DND-41 (cell line): ENCODE measurements around the gene POC1A.

Source experiments
- ATAC-seq: fragments of 200-7000 bp; cut with Tn5 transposase; 3 replicates; pipeline ENCODE4 v1.9.1; 2021; ENCODE audit warnings: low read depth; ENCODE audit not compliant: insufficient read depth
- DNase-seq: peaks from one replicate; pipeline ENCODE4 v3.0.0-alpha.2; 2020
- H2AFZ ChIP-seq: 2 replicates; pipeline ENCODE4 v1.6.0; 2012; ENCODE audit warnings: low read depth, low read length
- H3K27ac ChIP-seq: 2 replicates; pipeline ENCODE4 v1.5.1; 2012; ENCODE audit warnings: low read length, inconsistent platforms
- H3K27me3 ChIP-seq: fragments of 200-600 bp; sonication (generic); 2 replicates; pipeline ENCODE4 v1.6.0; 2012; ENCODE audit warnings: low read length, mild to moderate bottlenecking, inconsistent platforms; ENCODE audit not compliant: insufficient read depth, poor library complexity
- H3K36me3 ChIP-seq: 2 replicates; pipeline ENCODE4 v1.5.1; 2012; ENCODE audit warnings: low read length, inconsistent platforms; ENCODE audit not compliant: insufficient read depth
- H3K4me1 ChIP-seq: 2 replicates; pipeline ENCODE4 v1.5.1; 2012; ENCODE audit warnings: mild to moderate bottlenecking, low read length; ENCODE audit not compliant: insufficient read depth
- H3K4me2 ChIP-seq: 2 replicates; pipeline ENCODE4 v1.6.0; 2012; ENCODE audit warnings: mild to moderate bottlenecking, moderate library complexity, low read length, inconsistent platforms; ENCODE audit not compliant: insufficient read depth
- H3K4me3 ChIP-seq, 2 experiments: fragments of 200-600 bp in 1 of 2; shearing (Covaris generic) in 1 of 2; 2 replicates each; pipeline ENCODE4 v1.5.1; 2012 to 2016; ENCODE audit warnings: inconsistent platforms in 2 of 2, low read length in 2 of 2, mild to moderate bottlenecking in 2 of 2, low read depth in 1 of 2, moderate library complexity in 1 of 2
- H3K79me2 ChIP-seq: 2 replicates; pipeline ENCODE4 v1.6.0; 2012; ENCODE audit warnings: low read length, inconsistent platforms; ENCODE audit not compliant: insufficient read depth
- H3K9ac ChIP-seq: 2 replicates; pipeline ENCODE4 v1.6.0; 2012; ENCODE audit warnings: low read depth, mild to moderate bottlenecking, inconsistent platforms, low read length, moderate library complexity
- H3K9me3 ChIP-seq: 2 replicates; pipeline ENCODE4 v1.5.1; 2012; ENCODE audit warnings: low read length, moderate library complexity, mild to moderate bottlenecking, inconsistent platforms; ENCODE audit not compliant: insufficient read depth, severe bottlenecking
- H4K20me1 ChIP-seq: 2 replicates; pipeline ENCODE4 v1.6.0; 2012; ENCODE audit warnings: low read length; ENCODE audit not compliant: insufficient read depth
- EZH2 ChIP-seq: IDR thresholded peaks from 3 replicates; pipeline ENCODE4 v1.6.1; 2012; ENCODE audit warnings: borderline replicate concordance, low read depth, mild to moderate bottlenecking, moderate library complexity, low read length, inconsistent platforms; ENCODE audit not compliant: severe bottlenecking
- TF ChIP-seq, protein P1 (sequence below): IDR thresholded peaks from 2 replicates; pipeline ENCODE4 v1.5.1; 2012; ENCODE audit warnings: borderline replicate concordance, low read length, moderate library complexity, mild to moderate bottlenecking; ENCODE audit not compliant: poor library complexity, severe bottlenecking; ENCODE audit errors: extremely low read depth

POC1A gene

DNA sequence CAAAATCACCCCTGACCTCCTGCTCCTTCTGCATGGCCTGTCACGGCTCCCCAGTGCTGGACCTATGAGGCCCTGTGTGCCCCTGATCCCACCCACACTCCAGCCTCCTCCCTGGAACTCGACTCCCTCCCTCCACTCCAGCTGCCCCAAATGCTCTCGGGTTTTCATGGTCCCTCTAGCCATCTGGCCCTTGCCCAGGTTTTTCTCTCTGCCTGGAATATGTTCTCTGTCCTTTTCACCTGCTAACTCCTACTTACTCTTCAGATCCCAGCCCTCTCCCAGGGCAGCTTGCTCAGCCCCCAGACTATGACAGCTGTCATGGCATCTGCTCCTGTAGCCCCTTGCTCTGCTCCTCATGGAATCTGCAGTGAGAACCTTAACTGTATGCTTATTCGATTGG lies 128.2 kb downstream of the POC1A start:
- no peak overlapping the region for H2AFZ ChIP-seq
- H3K79me2 ChIP-seq, result no peaks in the 10 kb centered on the region
- no peak overlapping the region for H3K4me2 ChIP-seq
- H3K36me3 ChIP-seq, result no peaks in the 10 kb centered on the region
- no peak overlapping the region for H3K27ac ChIP-seq
- H3K27me3 ChIP-seq, result no peaks in the 10 kb centered on the region
- H4K20me1 ChIP-seq, result no peaks in the 10 kb centered on the region
- DNase-seq (no peak), ATAC-seq (no peak)
- no peak for TF ChIP-seq EZH2
- TF ChIP-seq, protein P1, sequence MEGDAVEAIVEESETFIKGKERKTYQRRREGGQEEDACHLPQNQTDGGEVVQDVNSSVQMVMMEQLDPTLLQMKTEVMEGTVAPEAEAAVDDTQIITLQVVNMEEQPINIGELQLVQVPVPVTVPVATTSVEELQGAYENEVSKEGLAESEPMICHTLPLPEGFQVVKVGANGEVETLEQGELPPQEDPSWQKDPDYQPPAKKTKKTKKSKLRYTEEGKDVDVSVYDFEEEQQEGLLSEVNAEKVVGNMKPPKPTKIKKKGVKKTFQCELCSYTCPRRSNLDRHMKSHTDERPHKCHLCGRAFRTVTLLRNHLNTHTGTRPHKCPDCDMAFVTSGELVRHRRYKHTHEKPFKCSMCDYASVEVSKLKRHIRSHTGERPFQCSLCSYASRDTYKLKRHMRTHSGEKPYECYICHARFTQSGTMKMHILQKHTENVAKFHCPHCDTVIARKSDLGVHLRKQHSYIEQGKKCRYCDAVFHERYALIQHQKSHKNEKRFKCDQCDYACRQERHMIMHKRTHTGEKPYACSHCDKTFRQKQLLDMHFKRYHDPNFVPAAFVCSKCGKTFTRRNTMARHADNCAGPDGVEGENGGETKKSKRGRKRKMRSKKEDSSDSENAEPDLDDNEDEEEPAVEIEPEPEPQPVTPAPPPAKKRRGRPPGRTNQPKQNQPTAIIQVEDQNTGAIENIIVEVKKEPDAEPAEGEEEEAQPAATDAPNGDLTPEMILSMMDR, result no peak
- no peak overlapping the region for H3K9ac ChIP-seq
- H3K4me3 ChIP-seq, result no peak overlapping the region
- no peaks in the 10 kb centered on the region for H3K9me3 ChIP-seq
- H3K4me1 ChIP-seq, result no peaks in the 10 kb centered on the region

DNA sequence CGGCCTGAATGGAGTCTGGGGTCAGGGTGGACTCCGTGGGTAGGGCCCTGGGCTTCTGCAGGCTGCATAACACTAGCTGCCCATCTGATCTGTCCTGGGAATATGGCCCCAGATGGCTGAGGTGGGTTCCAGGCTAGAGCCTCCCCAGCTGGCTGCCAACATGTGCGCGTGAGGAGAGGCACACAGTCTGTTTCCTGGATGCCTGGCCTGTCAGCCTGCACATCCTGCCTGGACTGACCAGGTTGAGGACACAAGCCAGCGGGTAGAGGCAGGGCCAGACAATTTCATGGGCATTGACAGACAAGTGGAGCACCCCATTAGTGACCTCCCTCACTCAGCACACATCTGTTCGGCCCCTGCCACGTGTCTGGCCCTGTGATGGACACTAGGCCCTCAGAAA lies 128.8 kb downstream of the POC1A start:
- Histone ChIP-seq H2AFZ (no peak overlapping the region), H3K27me3 (no peaks in the 10 kb centered on the region), H3K4me1 (no peaks in the 10 kb centered on the region), H3K27ac (no peak overlapping the region), H3K36me3 (no peaks in the 10 kb centered on the region), H3K9me3 (no peaks in the 10 kb centered on the region), H4K20me1 (no peaks in the 10 kb centered on the region), H3K4me2 (no peak overlapping the region), H3K9ac (no peak overlapping the region), H3K79me2 (no peaks in the 10 kb centered on the region), H3K4me3 (no peak overlapping the region)
- TF ChIP-seq, protein P1, result no peak
- TF ChIP-seq EZH2, result no peak
- no peak for DNase-seq
- no peak for ATAC-seq
